ENCODE results near the gene ANKDD1B. TPM values are rescaled to one million over a fixed set of nuclear protein-coding genes. Genes with fewer than 3 reads are reported as not detected.

Gene ANKDD1B
- total RNA-seq, 2 donors from 2014 or later: 7.1 to 8.6 TPM

DNA sequence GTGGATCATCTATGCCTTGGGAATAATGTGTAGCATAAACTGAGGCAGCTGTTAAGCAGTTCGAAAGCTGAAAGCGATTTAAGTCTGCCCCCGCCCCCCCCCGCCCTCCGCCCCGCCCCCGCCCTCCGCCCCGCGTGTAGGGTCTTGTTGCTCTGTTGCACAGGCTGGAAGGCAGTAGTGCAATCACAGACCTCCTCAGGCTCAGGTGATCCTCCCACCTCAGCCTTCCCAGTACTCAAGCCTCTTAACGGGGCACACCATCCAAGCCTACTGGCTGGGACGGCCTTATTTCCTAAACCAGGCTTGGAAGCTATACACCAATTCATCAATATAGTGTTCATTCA is 945 bp downstream of the ANKDD1B start:
- intact Hi-C loops (cut with DNase I, micrococcal nuclease): no loop called here
- ATAC-seq (peak; percentile 13), DNase-seq (no peak)

DNA sequence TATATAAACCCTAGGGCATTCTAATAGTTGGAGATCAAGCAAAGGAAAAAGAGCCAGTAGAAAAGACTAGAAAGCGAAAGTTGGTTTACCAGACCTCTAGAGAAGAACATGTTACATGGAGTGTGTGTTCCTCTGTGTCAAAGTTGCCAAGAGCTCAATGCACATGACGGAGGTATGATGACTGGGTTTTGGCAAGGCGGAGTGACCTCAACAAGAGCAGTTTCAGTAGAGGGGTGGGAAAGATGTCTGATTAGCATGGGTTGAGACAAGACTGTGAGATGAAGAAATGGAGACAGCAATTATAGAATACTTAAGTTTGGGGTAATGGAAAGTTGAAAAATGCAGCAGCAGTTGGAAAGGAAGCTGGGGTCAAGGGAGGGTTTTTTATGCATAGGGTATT is 1.6 kb downstream of the ANKDD1B start:
- DNase-seq (no peak), ATAC-seq (no peak)
- intact Hi-C loops (cut with DNase I, micrococcal nuclease): no loop called here

DNA sequence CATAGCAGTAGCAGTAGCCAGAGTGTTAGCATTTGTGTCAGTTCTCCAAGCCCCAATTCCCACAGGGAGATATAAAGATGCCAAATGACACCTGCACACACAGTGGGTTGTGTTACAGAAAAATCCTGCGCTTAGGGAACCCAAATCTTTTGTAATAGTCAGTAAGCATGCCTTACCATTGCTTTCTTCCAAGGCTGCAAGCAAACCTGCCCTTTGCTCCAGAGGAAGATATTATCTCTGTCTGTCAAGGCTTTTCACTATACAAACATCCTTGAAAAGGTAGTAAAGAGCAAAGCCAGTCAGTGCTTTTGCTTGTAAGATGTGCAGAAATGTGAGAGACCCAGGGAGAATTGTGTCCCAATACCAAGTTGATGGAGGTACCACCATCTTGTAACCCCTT is 2.9 kb downstream of the ANKDD1B start:
- no peak for ATAC-seq
- intact Hi-C loops (cut with DNase I, micrococcal nuclease): no loop called here
- DNase-seq: no peak

DNA sequence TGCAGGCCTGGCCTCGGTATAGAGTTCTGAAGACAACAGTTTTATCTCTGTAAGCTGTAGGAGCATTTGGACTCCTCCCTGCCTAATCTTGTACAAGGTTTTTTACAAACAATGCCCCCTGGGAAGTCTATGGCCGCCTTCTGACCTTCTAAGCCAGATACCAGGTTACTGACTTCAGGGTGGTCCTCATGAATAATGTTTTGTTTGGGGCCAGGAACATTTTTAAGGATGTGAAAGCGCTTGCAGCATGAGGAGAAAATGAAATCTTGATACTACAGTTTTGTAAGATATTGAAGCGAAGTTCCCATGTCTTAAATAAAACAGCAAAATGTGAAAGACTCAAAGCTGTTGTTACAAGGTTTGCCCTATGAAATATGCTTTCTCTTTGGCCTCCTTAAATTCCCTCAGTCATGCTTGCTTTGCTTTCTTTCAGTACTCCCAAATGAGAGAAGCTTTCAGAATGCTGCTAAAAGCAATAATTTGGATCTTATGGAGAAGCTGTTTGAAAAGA is 5.2 kb downstream of the ANKDD1B start:
- DNase-seq (no peak), ATAC-seq (no peak)
- intact Hi-C loops (cut with DNase I, micrococcal nuclease): no loop called here

DNA sequence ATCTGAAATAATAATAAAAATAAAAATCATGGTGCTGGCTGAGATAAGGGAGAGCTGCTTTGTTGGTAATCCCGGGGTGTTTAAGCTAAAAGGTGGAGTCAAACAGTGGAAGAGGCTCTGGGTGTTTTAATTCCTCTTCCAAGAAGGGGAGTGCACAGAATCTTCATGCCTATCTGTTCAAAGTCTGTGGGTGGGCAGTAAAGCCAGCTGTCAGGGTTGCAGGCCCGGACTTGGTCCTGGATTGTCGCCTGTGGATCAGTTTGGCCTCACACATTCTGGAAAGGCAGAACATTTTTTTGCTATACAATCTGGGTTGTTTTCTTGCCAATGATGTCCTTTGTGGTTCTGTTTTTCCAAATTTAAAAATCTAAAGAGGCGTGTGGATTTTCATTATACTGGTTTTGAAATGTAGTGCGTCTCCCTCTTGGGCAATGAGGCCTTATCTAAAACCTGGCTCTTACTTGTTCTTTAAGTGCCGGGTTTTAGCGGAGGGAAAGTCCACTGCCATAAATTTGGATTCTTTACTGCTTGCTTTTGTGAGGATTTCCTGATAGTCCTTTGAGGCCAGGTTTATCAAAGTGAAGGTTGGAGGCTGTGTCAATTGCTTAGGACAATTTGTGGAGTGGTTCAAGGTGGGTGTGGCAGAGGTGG is 5.8 kb downstream of the ANKDD1B start:
- intact Hi-C loops (cut with DNase I, micrococcal nuclease): no loop called here
- peak; percentile 89 for ATAC-seq

DNA sequence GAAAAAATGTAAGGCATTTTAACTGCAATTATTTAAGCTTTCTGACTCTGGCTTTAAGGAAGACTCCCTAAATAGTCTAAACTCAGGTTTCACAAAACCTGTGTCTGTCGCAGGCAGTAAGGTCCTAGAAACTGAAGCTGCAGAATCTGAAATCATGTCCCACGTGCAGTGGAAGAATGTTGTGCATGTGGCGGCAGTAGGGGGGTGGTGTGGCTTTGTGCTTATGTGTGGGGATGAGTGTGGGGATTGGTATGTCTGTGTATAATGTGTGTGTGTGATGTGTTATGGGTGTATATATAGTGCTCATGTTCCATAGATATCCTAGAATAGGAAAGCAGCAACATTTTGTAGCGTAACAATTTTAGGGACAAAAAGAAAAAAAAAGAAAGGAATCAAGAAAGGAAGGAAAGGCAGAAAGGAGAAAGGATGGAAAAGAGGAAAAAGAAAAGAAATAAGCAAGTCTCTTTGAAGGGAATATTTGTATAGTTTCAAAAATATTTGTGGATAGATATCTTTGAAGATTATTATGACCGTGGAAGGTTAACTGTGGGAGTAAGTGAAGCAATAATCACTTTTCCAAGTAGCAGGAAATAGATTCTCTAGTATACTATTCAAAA is 6.6 kb downstream of the ANKDD1B start:
- DNase-seq (no peak), ATAC-seq (no peak)
- intact Hi-C loops (cut with DNase I, micrococcal nuclease): no loop called here

More for the DNA sequence above, 5.8 kb downstream of the ANKDD1B start:
- DNase-seq: peak; percentile 32 to 60

DNA sequence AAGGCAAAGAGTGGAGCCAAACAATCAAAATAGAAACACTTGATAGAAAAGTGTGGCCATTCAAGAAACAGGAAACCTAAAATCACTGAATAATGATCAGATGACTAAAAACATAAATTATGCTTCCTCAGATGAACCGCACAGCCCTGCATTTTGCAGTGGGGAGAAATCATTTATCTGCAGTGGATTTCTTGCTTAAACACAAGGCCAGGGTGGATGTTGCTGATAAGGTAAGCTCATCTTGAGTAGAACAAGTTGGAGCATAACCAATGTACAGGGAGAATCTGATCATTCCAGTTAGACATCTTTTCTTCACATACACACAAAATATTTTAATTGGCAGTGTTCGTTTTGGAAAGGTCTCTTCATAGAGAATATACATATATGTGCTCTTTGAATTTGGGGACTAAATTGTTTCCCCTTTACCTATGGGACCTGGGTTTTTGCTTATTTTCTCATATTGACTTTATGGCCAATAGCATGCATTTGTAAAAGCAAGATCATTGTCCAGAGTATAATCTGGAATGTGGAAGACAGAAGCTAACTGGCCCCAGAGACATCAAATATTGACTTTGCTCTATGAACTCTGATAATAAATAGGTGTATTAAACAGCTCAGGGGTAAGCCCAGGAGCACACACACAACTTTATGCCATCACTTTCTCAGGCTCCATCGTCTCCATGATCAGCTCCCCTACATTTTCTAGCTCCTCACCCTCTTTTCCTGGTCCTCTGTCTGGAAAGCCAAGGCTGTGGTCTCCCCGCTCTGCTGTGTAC is 9.1 kb downstream of the ANKDD1B start:
- no peak for ATAC-seq
- no peak for DNase-seq
- intact Hi-C loops (cut with DNase I, micrococcal nuclease): no loop called here

DNA sequence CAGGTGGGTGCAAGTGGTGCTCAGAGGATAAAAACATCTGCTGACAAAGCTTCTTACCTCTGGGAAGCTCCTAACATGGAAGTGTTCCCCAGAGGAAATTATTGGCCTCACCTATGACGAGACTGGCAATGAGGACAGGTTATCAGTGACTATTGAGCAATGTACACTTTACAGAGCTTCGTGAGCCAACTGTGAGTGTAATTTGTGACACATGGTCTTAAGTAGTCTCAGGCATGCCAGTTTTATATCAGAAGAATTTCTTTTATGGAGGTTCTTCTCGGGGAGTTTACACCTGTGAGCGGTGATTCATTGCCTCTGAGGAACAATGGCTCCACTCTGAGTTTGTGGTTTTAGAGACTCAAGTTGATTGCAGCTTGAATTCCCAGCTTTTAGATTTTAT is 11.3 kb downstream of the ANKDD1B start:
- DNase-seq: peak; percentile 14 to 49
- peak; percentile 94 for ATAC-seq
- intact Hi-C loops (cut with DNase I, micrococcal nuclease): no loop called here

DNA sequence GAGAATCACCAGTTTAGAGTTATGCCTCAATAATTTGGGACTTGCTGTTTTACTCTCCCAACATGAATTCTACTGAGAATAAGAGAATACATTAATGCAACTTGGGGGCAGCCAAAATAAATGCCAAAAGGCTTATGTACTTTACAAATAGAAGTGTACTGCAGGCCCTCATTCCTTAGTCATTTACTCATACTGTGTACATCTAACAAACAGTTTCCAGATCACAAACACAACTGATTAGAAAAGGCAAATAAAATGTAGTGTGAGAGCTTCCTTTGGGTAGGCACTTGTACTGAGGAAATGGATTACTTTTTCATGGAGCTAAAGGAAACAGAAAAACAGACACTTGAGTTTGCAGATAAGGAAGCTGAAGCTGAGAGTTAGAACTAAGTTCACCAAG is 12.6 kb downstream of the ANKDD1B start:
- DNase-seq (no peak), ATAC-seq (peak; percentile 24)

DNA sequence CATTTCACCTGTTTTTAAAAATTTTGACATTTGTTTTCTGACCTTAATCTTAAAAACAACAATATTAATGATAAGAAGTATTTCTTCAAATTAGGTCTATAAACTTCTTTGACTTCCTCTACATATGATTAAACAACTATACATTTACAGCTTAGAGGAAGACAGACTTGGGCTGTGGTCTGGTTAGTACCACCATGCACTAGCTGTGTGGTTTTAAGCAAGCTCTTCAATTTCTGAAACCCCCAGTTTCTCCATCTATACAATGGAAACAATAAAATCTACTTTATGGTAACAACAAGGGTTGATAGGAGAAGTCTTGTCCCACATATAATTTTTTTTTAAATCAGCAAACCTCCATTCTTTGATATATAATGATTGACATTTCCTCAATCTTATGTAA is 15.7 kb downstream of the ANKDD1B start:
- ATAC-seq (no peak), DNase-seq (no peak)
- intact Hi-C loops (cut with DNase I, micrococcal nuclease): no loop called here

More for the DNA sequence above, 12.6 kb downstream of the ANKDD1B start:
- intact Hi-C loops (cut with DNase I, micrococcal nuclease): no loop called here

DNA sequence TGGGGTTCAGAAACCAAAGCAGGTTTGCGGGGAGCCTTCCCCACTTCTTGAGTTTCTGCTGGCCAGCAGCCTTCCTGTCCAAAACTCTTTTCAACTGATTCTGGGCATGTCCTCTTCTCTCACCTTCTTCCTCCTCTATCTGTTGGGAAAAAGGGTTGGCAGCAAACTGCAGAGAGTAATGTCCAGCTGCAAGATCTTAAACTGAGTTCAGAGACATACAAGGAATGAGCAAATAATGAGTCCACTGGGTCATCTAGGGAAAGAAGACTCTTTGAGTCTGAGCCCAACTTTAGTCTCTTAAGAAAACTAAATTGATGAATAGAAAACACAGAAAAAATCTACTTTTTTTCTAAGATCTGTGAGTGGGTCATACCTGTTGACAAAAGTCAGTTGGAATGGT is 16.5 kb downstream of the ANKDD1B start:
- intact Hi-C loops (cut with DNase I, micrococcal nuclease): no loop called here
- no peak for ATAC-seq
- DNase-seq: no peak

DNA sequence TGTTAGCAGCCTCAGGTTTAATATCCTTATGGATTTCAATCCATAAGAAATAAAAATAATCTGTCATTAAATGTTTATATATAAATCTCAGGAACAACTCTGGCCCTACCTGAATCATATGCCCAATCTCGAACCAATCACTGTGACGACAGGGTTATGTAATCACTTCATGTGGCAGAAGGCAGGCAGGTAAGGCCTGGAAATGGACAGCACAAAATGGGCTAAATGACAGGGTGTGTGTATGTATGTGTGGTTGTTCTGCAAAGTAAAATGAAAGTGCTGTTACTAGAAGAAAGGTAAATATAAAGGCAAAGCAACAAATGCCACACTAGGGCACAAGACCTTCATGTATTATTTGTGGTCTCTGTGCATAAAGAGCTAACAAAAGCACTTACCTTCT is 19.6 kb downstream of the ANKDD1B start:
- ATAC-seq (peak; percentile 67), DNase-seq (no peak)
- intact Hi-C loops (cut with DNase I, micrococcal nuclease): no loop called here

DNA sequence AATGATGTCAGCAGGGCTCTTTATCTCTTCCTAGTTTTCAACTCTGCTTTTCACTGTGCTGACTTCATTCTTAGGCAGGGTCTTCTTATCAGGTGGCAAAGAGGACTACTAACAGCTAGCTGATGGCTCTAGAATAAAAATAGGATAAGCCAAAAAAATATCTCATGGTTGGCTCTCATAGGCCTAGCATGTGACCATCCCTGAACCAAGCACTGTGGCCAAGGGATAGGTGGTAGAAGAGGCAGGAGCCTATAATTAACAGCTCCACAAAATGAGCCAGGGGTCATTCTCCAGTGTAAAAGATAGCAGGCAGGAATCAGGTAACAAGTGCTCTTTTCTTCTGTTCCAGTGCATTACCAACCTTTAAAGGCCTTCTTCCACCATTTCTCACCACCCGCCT is 21.1 kb downstream of the ANKDD1B start:
- intact Hi-C loops (cut with DNase I, micrococcal nuclease): no loop called here
- ATAC-seq: no peak

DNA sequence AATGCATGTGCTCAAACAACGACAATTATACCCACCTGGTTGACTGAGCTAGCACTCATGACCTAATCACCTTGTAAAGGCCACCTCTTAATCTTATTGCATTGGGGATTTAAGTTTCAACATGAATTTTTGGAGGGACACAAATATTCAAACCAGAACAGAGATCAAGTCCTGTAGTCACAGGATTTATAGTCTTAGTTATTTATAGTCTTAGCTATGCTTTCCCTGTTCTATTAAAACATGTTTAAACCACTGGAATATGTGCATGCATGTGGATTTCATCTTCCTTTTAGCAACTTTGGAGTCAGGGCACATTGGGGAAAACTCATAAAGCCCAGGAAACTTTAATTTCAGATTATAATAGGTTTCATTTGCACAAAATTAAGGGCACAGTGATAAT is 26.7 kb downstream of the ANKDD1B start:
- intact Hi-C loops (cut with DNase I, micrococcal nuclease): no loop called here
- ATAC-seq (no peak), DNase-seq (no peak)

More for the DNA sequence above, 21.1 kb downstream of the ANKDD1B start:
- DNase-seq: no peak

DNA sequence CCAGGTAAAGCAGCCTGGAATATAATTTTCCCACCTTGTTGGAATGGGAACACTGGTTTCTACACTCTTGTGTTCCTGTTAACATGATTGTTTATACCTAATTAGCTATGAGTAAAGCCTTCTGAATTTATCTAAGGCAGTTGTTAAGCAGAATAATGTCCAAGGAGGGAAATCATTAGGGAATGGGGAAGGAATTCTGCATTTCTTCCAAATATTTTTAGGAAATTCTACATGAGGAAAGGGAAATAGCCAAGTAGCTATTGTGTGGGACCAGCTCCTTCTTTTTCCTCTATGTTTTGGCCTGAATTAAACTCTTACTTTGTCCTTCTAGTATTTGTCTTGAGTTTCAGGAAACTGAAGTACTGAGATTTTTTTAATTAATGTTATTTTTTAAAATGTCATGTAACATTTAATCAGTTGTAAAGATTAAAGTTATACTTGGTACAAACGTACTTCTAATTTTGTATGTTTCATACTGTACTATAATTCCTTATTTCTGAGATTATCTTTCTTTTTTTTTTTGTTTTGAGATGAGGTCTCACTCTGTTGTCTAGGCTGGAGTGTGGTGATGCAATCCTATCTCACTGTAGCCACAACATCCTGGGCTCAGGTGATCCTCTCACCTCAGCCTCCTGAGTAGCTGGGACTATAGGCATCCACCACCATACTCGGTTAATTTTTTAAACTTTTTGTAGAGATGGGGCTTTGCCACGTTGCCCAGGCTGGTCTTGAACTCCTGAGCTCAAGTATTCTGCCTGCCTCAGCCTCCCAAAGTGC is 28.5 kb downstream of the ANKDD1B start:
- intact Hi-C loops (cut with DNase I, micrococcal nuclease): no loop called here
- ATAC-seq (no peak), DNase-seq (no peak)

DNA sequence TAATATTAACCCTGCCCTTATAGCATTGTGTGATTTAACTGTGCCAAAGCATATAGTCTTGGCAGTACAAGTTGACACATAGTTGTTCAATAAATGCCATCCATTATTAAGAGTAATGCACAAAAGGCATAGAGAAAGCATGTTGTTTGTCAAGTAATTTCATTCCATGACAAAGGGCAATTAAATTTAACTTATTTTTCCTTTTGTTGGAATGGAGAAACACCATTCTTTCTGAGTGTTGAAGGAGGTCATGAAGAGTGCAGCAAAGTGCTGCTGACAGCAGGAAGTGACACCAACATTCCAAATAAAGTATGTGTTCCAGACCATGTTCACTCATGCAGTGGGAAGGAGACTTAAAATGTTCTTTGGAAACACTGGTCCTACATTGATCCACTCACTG is 29.1 kb downstream of the ANKDD1B start:
- ATAC-seq (no peak), DNase-seq (no peak)
- intact Hi-C loops (cut with DNase I, micrococcal nuclease): no loop called here

DNA sequence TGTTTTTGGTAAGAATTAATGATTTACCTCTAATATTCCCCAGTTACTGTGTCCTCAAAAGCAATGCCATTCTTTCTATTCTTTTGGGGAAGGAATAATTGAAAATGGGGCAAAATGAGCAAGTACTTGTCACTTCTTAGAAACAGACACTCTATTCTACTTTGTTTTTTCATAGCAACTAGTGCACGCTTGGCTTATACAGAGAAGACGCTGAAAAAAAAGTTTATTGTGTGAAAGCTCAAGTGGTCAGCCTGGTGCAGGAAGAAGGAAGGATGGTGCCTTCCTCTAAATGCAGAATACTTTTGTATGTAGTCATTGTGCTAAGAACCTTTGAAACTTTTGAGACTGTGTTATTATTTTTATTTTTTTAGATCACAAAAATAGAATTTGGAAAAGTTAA is 29.6 kb downstream of the ANKDD1B start:
- ATAC-seq: no peak
- intact Hi-C loops (cut with DNase I, micrococcal nuclease): no loop called here
- no peak for DNase-seq

DNA sequence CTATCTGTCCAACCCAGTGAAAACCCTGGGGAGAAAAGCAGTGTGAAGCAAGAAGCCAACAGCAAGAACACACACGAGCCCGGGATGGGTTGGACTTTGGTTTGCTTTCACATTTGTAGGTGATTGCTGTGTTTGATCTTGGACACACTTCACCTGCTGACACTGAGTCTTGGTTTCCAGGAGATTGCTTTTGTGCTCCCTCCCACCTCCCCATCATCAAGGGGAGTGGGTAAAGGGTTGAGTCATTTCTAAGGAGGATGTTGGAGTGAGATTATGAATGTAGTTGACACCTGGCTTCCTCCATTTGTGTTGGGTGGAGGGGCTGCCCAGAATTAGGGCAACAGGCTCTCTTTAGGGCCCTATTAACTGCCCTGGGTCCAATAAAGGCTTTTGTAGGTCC is 37.5 kb downstream of the ANKDD1B start:
- intact Hi-C loops (cut with DNase I, micrococcal nuclease): no loop called here
- DNase-seq (peak; percentile 28 to 41), ATAC-seq (peak; percentile 88)

DNA sequence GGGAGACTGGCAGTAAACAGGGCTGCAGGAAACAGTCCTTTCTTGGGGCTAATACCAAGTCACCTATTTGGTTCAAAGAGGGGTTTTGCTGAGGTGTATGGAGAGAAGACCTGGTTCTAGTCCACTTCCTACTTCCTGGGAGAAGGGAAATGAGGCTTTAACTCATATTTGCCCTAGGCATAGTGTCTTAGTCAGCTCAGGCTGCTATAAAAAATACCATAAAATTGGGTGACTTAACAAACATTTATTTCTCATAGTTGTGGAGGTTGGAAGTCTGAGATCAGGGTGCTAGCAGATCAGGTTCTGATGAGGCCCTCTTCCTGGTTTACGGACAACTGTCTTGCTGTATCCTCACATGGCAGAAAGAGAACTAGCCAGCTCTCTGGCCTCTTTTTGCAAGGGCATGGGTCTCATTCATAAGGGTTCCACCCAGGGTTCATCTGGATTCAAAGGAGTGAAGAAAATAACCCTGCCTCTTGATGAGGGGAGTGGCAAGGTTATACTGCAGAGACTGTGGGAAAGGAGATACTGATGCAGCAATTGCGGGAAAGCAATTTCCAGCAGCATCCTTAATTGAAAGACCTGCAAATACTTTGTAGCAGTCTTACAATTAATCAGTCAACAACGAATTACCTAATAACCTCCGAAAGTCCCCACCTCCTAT is 40.5 kb downstream of the ANKDD1B start:
- no peak for DNase-seq
- intact Hi-C loops (cut with DNase I, micrococcal nuclease): no loop called here

More for the DNA sequence above, 40.5 kb downstream of the ANKDD1B start:
- ATAC-seq: peak; percentile 73
